GM19397 (cell line): ENCODE data around the gene LHX3.
"Not testable (repeated sequence)": the region's sequence is repeated elsewhere in the genome, so short reads cannot be mapped to it uniquely, and the experiment has no call there.

Experiments
- ATAC-seq: cut with Tn5 transposase; IDR thresholded peaks from one replicate; pipeline ENCODE4 v1.9.1; 2021; ENCODE audit warnings: mild to moderate bottlenecking, moderate library complexity; ENCODE audit not compliant: unreplicated experiment

The LHX3 gene

DNA sequence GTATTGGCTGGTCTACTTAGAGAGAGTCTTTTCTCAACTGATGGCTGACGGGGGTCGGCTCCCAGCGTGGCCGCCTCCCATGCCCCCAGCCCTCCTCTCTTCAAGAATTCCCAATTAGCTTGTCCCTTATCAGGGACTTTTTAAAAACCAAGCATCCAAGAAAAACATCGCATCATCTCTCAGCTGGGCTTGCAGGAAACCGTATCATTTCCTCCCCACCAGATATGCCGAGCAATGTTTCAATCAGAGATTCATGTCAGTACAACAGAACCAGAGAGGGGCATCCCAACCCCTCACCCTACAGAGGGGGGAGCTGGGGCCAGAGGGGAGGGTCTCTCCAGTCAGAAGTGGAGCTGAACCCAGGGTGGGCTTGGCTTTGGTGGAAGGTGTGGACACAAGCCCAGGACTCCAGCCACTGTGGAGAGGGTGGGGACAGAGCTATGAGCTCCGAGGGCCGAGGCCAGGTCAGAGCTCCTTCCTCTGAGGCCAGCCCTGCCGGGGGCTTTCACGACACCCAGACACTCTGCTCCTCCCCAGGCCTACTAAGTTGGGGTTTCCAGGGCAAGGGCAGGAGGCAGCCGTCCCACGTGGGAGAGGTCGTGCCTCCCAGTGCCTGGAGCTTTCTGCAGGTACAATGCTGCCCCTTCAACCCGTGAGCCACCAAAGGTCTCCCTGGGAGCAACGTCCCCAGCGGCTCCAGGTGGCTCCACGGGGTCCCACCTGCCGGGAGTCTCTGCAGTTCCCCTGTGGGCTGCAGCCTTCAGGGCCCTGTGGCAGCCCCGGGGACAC is 47.3 kb downstream of the LHX3 start:
- no peak for ATAC-seq

DNA sequence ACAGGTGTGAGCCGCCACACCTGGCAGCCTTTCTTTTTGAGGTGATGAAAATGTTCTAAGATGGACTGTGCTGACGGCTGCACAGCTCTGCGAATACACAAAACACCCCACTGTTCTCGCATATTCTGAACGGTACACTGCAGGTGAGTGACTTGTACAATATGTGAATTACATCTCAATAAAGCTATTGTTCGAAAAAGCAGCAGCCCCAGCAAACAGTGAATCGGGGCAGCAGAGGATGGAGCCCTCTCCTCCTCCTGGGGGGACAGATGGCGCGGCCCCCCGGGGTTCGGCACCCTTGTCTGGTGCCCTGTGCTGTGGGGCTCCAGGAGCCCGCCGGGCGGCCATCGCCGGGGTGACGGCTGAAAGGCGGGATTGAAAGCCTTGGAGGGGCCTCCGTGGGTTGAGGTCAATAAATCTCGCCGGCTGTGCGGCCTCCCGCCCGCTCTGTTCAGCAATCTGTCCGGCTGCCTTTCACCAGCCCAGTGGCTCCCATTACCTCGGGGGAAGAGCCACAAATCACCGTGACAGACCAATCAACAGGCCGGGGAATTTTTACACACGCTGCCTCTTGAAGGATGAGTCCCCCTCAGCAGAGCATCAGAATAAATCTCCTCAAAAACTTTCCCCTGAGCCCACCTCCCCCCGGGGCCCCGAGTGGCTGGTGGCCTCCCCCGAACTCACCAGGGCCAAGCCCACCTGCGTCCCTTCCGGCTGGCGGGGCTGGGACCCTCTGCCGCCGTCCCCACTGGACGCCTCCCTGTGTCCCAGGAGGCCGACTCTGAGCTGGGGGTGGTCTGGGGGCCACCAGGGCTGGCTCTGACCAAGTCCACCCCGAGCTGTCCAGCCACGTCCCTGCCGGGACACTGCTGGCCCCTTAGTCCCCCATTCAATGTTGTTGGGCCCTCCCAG is 48.5 kb downstream of the LHX3 start:
- no peak for ATAC-seq

DNA sequence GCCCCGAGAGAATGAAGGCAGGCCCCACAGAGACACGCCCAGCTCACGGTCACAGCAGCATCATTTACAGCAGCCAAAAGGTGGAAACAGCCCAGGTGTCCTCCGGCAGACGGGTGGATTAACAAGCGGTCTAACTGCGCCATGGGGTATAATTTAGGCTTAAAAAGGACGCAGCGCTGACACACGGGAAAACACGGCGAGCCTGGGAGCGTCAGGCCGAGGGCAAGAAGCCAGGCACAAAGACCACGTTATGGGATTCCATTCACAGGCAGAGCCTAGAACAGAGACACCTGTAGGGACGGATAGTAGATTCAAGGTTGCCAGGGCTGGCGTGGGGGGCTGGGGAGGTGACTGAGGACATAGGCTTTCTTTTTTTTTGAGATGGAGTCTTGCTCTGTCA is 49.4 kb downstream of the LHX3 start:
- ATAC-seq: no peak

DNA sequence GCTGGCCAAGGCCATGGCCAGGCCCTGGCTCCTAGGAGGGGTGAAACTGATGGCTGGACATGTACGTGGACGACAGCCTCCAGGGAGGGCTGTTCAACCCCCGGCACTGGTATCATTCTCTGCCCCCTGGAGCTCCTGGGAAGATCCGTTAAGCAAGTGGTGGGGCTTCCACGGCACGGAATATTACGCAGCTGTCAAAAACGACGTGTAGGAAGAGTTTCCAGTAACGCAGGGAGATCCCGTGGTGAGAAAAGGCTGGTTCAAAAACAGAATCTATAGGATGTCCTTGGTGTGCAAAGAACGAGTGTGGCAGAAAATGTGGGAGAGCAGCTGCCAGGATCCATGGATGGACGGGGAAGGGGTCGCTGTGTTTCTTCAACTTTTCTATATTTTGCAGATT is 50.0 kb downstream of the LHX3 start:
- ATAC-seq: no peak

DNA sequence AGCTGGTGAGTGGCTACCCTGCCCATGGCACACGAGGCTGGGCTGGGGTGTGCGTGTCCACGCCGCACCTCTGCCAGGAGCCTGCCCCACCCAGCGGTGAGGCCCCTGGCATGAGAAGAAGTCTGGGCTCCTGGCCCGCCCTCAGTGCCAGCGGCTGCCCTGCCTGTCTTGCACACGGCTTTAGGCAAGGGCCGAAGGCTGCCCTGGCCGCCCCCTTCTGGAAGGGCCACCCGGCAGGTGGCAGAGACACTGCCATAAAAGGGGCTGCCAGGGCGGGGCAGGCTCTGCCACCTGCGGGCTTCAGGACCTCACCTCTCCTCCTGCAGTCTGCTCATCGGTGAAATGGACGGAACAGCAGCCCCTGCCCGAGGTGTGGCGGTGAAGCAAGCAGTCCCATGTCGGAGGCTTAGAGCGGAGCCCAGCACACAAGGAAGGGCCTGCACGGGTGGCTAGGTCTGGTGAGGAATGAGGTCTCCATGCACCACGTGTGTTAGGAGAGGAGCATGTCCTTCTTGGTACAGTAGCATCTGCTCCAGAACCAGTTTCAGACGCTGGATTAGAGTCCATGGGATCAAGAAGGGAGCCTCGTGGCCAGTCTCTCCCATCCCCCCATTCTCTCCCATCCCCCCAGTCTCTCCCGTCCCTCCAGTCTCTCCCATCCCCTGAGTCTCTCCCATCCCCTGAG is 51.4 kb downstream of the LHX3 start:
- no peak for ATAC-seq

- no peak for ATAC-seq
Observed at GRCh38 chr9:136152931-136153330, 52.0 kb downstream of the LHX3 start.

- ATAC-seq: no peak
Observed at GRCh38 chr9:136152543-136152866, 52.4 kb downstream of the LHX3 start.

DNA sequence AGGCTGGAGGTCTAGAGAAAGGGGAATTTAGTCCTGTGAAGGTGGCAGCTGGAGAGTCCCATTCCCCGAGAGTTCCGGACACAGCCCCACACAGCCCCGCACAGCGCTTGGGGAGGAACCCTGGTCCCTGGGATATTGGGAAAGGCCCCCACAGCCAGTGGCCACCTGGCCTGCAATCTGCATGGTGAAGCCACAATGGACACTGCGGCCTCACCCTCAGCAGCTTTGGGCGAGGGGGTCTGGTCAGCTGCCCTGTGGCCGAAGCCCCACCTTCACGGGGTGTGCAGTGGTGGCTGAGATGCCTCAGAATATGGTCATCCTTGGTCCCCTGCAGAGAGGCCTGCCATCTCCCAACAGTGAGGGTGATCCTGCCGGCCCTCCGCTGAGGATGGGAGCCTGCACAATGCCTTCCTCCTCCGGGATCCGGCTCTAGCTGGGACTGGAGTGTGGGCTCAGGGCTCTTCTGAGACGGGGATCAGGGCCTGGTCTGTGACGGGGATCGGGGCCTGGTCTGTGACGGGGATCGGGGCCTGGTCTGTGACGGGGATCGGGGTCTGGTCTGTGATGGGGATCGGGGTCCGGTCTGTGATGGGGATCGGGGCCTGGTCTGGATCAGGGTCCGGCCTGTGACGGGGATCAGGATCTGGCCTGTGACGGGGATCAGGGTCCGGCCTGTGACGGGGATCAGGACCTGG is 52.9 kb downstream of the LHX3 start:
- ATAC-seq: no peak

GRCh38 chr9:136151214-136151804 is 53.6 kb downstream of the LHX3 start:
- no peak for ATAC-seq

- not testable (repeated sequence) for ATAC-seq
Observed at GRCh38 chr9:136150664-136151213, 54.2 kb downstream of the LHX3 start.

- no peak for ATAC-seq
Observed at GRCh38 chr9:136149853-136150252, 55.1 kb downstream of the LHX3 start.

GRCh38 chr9:136149337-136149736 is 55.6 kb downstream of the LHX3 start:
- ATAC-seq: no peak

- no peak for ATAC-seq
Observed at GRCh38 chr9:136148766-136149165, 56.2 kb downstream of the LHX3 start.

- no peak for ATAC-seq
Observed at GRCh38 chr9:136147890-136148714, 56.8 kb downstream of the LHX3 start.

DNA sequence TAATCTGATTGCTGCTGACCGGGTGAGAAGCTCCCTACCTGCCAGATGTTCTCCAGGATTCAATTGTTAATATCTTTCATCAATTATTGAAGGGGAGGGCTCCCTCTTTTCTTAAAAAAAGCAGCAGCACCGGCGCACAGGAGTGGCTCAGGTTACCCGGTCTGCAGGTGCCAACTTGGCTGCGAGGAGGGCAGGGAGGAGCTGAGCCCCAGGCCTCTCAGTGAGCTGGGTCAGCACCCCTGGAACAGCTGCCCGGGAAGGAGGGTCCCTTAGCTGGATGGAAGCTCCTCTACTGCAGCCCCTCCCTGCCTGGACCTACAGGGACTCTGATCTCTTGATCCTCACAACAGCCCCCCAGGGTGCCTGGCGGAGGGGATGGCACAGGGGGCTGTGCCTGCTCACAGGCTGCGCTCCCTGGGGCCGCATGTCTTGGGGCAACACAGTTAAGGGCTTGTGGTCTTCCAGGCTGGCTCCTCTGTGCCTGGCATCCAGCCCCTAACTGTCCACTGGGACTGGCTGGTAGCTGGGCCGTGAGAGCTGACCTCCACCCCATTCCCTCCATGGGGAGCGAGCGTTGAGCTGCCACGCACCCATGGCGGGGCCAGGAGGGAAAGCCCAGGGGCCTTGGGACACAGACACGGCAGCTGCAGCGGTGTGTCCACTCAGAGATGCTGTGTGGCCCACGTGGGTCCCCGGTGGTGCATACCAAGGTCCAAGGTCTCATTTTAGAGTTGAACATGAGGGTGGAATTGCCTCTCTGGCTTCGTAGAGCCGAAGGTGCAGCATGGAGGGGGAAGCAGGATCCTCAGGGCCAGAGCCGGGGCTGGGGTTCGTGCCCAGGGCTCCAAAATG is 57.7 kb downstream of the LHX3 start:
- no peak for ATAC-seq
